OCI-LY3 (cell line): Measurements from ENCODE around the gene KLF2.

Experiments
- H2AFZ ChIP-seq: fragments of 200-600, 300-600 bp; shearing (Covaris generic); 2 replicates; pipeline ENCODE4 v1.6.0; 2014; ENCODE audit warnings: antibody characterized with exemption, low read depth, low read length
- H3K27ac ChIP-seq: fragments of 200-600, 300-600 bp; sonication (generic); 2 replicates; pipeline ENCODE4 v1.5.1; 2014; ENCODE audit warnings: mild to moderate bottlenecking, low read length, moderate library complexity, mixed read lengths
- H3K27me3 ChIP-seq: fragments of 200-600, 300-600 bp; sonication (generic); 2 replicates; pipeline ENCODE4 v1.6.1; 2014; ENCODE audit warnings: low read depth, low read length, mixed read lengths
- H3K36me3 ChIP-seq: fragments of 200-600, 300-600 bp; sonication (generic); replicated peaks from 2 replicates; pipeline ENCODE3; 2014; ENCODE audit warnings: low read depth, low read length, mixed read lengths
- H3K4me1 ChIP-seq: fragments of 300-600, 200-600 bp; sonication (generic); 2 replicates; pipeline ENCODE4 v1.6.1; 2014; ENCODE audit warnings: low read length, mixed read lengths
- H3K4me2 ChIP-seq: fragments of 200-600, 300-600 bp; sonication (generic); 2 replicates; pipeline ENCODE4 v1.6.1; 2014; ENCODE audit warnings: low read length, mixed read lengths
- H3K4me3 ChIP-seq: fragments of 300-600, 200-600 bp; sonication (generic); 2 replicates; pipeline ENCODE4 v1.5.1; 2014; ENCODE audit warnings: antibody characterized with exemption, mild to moderate bottlenecking, low read length, moderate library complexity
- H3K79me2 ChIP-seq: fragments of 300-600, 200-600 bp; shearing (Covaris generic); 2 replicates; pipeline ENCODE4 v1.6.1; 2014; ENCODE audit warnings: mild to moderate bottlenecking, low read length, mixed read lengths
- H3K9ac ChIP-seq: fragments of 300-600, 200-600 bp; shearing (Covaris generic); 2 replicates; pipeline ENCODE4 v1.6.0; 2014; ENCODE audit warnings: mild to moderate bottlenecking, low read length, moderate library complexity
- H3K9me3 ChIP-seq: fragments of 200-600, 300-600 bp; shearing (Covaris generic); 2 replicates; pipeline ENCODE4 v1.6.1; 2014; ENCODE audit warnings: low read length, mixed read lengths; ENCODE audit not compliant: insufficient read depth
- H4K20me1 ChIP-seq: fragments of 200-600, 300-600 bp; sonication (generic); 2 replicates; pipeline ENCODE4 v1.6.1; 2016; ENCODE audit warnings: low read length, mixed read lengths; ENCODE audit not compliant: insufficient read depth
- EZH2phosphoT487 ChIP-seq: fragments of 200-600 bp; shearing (Covaris generic); IDR thresholded peaks from 2 replicates; pipeline ENCODE4 v1.6.1; 2018; ENCODE audit warnings: antibody characterized with exemption, mixed run types, low read depth
- TF ChIP-seq, protein P1 (sequence below): fragments of 200-600, 300-600 bp; sonication (generic); IDR thresholded peaks from 2 replicates; pipeline ENCODE4 v1.5.1; 2014; ENCODE audit warnings: antibody characterized with exemption, low read length, low read depth

KLF2 gene

GRCh38 chr19:16374436-16374835, 49.8 kb downstream of the KLF2 start:
- TF ChIP-seq EZH2phosphoT487: no peak
- TF ChIP-seq, protein P1, sequence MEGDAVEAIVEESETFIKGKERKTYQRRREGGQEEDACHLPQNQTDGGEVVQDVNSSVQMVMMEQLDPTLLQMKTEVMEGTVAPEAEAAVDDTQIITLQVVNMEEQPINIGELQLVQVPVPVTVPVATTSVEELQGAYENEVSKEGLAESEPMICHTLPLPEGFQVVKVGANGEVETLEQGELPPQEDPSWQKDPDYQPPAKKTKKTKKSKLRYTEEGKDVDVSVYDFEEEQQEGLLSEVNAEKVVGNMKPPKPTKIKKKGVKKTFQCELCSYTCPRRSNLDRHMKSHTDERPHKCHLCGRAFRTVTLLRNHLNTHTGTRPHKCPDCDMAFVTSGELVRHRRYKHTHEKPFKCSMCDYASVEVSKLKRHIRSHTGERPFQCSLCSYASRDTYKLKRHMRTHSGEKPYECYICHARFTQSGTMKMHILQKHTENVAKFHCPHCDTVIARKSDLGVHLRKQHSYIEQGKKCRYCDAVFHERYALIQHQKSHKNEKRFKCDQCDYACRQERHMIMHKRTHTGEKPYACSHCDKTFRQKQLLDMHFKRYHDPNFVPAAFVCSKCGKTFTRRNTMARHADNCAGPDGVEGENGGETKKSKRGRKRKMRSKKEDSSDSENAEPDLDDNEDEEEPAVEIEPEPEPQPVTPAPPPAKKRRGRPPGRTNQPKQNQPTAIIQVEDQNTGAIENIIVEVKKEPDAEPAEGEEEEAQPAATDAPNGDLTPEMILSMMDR: no peak
- peaks cover 24% of the 10 kb centered on the region for H3K4me1 ChIP-seq
- no peak overlapping the region for H3K4me2 ChIP-seq
- H3K27me3 ChIP-seq: peaks cover 32% of the 10 kb centered on the region
- H3K4me3 ChIP-seq: no peak overlapping the region
- peaks cover 33% of the 10 kb centered on the region for H3K36me3 ChIP-seq
- H3K9ac ChIP-seq: no peak overlapping the region
- H2AFZ ChIP-seq: no peak overlapping the region
- peaks cover 92% of the 10 kb centered on the region for H4K20me1 ChIP-seq
- H3K79me2 ChIP-seq: no peaks in the 10 kb centered on the region
- no peak overlapping the region for H3K27ac ChIP-seq
- H3K9me3 ChIP-seq: no peaks in the 10 kb centered on the region

DNA sequence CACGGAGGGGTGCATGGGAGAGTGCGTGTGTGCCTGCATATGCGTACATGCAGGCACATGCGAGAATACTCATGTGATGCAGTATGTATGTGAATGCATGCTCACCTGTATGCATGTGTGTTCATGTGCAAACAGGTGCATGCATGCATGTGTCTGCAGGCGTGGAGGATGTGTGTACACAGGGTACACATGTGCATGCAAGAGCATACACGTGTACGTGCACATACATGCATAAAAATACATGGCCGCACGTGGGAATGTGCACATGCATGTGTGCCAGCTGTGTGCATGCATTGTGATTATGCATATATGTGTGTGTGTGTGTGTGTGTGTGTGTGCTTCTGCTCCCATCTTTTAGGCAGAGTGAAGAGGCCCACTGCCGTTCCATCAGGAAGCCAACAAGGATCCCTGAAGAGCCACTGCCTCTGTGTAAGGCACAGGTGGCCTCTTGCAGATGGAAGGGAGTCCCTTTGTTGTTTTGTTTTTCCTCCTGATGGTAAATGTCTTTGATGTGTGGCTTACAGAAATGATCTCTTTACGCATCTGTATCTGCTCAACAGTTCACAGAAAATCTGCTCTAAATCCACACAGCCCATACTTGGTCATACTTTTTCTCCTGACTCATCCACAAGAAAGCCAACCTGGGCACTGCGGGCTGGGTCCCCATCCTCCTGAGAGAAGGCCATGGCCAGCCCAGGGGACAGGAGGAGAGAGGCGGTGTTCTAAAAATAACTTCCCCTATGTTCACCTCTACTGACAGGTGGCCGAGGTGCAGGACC, 50.7 kb downstream of the KLF2 start:
- Histone ChIP-seq H3K4me1 (peaks cover 18% of the 10 kb centered on the region), H2AFZ (no peak overlapping the region), H3K9me3 (no peaks in the 10 kb centered on the region), H3K79me2 (no peaks in the 10 kb centered on the region), H3K36me3 (peaks cover 33% of the 10 kb centered on the region), H4K20me1 (peaks cover 92% of the 10 kb centered on the region), H3K9ac (no peak overlapping the region), H3K4me3 (no peak overlapping the region), H3K4me2 (no peak overlapping the region), H3K27me3 (peaks cover 23% of the 10 kb centered on the region), H3K27ac (no peak overlapping the region)
- TF ChIP-seq, protein P1: no peak
- no peak for TF ChIP-seq EZH2phosphoT487

- Histone ChIP-seq H3K27ac (no peak overlapping the region), H3K4me2 (no peak overlapping the region), H3K4me1 (peaks cover 13% of the 10 kb centered on the region), H3K27me3 (peaks cover 18% of the 10 kb centered on the region), H3K36me3 (peaks cover 33% of the 10 kb centered on the region), H3K9me3 (no peaks in the 10 kb centered on the region), H4K20me1 (peaks cover 90% of the 10 kb centered on the region), H3K4me3 (no peak overlapping the region), H2AFZ (no peak overlapping the region), H3K79me2 (no peaks in the 10 kb centered on the region), H3K9ac (no peak overlapping the region)
- TF ChIP-seq, protein P1: no peak
- TF ChIP-seq EZH2phosphoT487: no peak
Measured at GRCh38 chr19:16375936-16376185, 51.2 kb downstream of the KLF2 start.

GRCh38 chr19:16376241-16376640, 51.6 kb downstream of the KLF2 start:
- Histone ChIP-seq H3K36me3 (peaks cover 34% of the 10 kb centered on the region), H3K9me3 (no peaks in the 10 kb centered on the region), H3K79me2 (no peaks in the 10 kb centered on the region), H3K9ac (no peak overlapping the region), H3K4me3 (no peak overlapping the region), H3K27me3 (peaks cover 14% of the 10 kb centered on the region), H3K27ac (no peak overlapping the region), H2AFZ (no peak overlapping the region), H4K20me1 (peaks cover 90% of the 10 kb centered on the region), H3K4me2 (no peak overlapping the region), H3K4me1 (peaks cover 9% of the 10 kb centered on the region)
- TF ChIP-seq EZH2phosphoT487: no peak
- TF ChIP-seq, protein P1: no peak
